NCI-H526 (cell line): ENCODE measurements around the gene EGFR.
"Not testable (repeated sequence)": the region's sequence is repeated elsewhere in the genome, so short reads cannot be mapped to it uniquely, and the experiment has no call there.

Source experiments
- DNase-seq, 2 experiments: peaks; one replicate each; lab custom pipeline; 2025; lab: John Stamatoyannopoulos, UW

The EGFR gene

DNA sequence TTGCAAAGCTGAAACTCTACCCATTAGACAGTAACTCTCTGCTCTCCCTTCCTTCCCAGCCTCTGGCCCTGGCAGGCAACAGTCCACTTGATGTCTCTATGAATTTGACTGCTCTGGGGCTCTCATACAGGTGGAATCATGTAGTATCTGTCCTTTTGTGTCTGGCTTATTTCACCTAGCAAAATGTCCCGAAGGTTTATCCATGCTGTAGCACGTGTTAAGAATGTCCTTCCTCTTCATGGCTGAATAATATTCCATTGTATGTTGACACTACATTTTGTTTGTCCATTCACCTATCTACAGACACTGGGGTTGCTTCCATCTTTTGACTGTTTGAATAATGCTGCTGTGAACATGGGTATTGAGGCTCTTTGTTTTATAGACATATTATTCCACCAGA lies 128.9 kb downstream of the EGFR start:
- no peak for DNase-seq

DNA sequence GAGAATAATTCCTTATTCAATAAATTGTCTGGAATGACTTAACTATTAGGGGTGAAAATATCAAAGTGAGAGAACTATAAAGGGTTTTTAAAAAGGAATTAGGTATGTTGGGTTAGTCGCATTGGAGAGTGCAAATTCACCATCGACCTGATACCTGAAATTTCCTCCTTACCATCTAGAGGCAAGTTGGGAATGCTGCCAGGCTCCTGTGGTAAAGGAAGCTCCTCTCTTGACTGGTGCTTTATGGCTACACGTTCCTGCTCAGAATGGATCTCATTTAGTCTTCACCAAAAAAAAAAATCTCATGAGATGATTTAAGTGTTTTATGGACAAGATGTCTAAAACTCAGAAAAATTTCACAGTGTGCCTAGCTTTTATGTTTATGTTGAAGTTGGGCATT lies 129.8 kb downstream of the EGFR start:
- no peak for DNase-seq

DNA sequence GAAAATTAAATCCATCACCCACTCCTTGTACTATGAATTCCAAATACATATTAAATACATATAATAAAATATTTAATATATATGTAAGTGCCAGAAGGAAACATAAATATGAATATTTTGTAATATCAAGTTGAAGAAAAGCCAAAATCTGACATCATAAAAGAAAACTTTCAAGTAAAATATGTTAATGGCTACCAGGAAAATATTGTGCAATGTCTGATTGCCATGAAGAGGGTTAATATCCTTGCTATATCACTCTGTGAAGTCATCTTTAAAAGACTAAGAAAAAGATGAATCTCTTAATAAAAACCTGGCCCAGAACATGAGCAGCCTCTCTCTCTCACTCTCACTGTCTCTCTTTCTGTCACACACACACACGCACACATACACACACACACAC lies 130.2 kb downstream of the EGFR start:
- DNase-seq: no peak

DNA sequence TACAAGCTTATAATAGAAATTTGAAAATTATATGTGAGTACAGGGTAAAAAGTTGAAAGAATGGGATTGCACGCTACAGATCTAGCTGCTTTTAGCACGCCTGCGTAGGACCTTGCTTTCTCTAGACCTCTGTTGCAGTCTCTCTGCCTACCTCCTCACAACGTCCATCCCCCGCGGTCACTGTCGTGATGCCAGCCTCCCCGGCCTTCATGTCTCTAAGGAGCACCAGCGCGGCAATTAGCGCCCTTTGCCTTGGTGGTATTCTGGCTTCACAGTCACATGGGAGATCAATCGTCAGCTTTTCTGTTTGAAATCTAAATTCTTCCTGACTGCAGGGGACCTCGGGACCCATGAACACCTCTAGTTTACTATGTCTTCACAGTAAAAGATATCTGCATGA lies 131.3 kb downstream of the EGFR start:
- no peak for DNase-seq

DNA sequence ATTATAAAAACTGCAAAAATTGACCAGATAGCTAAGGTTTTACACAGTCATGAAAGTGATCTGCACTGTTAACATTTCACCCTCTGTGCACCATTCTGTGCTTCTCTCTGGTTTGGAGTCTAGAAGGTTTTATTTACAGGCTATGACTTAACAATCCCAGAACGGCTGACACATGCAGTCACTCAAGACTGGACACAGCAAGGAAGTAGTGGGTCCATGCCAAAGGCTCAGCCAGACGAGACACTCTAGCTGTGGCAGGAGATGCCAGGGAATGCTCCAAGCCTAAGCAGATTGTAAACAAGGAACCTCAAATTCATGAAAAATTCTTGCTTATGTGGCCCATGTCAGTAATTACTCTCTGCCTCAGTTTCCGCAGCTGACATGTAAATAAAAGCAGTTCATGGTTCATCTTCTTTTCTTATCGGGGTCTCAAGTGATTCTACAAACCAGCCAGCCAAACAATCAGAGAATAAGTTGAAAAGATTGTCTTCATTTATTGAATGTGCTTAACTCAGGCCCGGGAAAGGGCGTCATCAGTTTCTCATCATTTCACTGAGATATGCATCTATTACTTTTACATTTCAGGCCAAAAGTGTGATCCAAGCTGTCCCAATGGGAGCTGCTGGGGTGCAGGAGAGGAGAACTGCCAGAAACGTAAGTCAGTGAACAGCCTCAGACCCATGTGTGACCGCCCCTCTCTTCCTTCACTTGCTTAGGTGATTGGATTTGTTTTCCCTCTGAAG lies 132.1 kb downstream of the EGFR start:
- no peak for DNase-seq

DNA sequence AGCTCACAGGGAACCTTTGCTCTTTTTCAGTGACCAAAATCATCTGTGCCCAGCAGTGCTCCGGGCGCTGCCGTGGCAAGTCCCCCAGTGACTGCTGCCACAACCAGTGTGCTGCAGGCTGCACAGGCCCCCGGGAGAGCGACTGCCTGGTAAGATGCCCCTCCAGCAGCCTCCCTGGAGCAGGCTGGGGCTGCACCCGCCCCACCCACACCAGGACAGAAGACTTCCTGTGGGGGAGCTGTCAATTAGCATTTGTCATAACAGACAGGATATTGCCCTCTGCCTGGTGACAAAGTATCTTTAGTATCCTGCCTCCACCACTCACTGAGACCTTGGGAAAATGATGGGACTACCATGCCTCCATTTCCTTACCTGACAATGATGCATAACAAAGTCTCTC lies 133.7 kb downstream of the EGFR start:
- no peak for DNase-seq

DNA sequence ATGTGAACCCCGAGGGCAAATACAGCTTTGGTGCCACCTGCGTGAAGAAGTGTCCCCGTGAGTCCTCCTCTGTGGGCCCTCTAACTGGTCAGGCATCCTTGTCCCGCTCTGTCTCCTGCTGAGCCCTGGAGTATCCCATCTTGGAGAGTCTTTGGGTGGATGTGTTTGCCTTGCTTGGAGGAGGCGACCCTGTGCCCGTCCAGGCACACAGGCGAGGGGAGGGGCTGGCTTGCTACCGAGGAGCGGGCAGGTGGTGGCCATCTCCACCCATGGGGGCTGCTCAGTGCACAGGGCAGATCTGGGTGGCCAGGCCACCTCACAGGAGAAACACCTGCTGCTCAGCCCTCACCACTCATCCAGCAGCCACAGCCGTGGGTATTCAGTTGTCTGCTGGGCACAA lies 135.3 kb downstream of the EGFR start:
- DNase-seq: no peak

DNA sequence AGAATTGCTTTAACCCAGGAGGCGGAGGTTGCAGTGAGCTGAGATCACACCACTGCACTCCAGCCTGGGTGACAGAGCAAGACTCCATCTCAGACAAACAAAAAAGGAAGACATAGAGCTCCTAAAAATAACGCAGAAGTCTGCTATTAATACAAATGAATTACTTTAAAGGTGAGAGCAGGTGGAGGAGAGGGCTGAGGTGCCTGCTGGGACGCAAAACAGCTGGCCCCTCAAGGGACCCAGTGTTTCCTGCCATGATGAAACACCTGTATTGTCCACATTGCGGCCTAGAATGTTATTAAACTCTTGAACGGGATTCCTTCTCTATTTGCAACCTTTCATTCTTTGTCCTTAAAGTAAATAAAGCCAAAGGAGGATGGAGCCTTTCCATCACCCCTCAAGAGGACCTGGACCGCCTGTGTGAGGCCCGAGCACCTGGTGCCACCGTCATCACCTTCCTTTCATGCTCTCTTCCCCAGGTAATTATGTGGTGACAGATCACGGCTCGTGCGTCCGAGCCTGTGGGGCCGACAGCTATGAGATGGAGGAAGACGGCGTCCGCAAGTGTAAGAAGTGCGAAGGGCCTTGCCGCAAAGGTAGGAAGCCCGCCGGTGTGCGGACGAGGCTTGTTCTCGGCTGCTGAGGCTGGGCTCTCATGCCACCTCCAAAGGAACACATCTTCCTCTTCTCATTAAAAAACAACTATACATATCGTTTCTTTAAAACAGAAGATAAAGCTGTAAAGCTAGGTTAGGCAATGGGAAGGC lies 136.7 kb downstream of the EGFR start:
- no peak for DNase-seq

DNA sequence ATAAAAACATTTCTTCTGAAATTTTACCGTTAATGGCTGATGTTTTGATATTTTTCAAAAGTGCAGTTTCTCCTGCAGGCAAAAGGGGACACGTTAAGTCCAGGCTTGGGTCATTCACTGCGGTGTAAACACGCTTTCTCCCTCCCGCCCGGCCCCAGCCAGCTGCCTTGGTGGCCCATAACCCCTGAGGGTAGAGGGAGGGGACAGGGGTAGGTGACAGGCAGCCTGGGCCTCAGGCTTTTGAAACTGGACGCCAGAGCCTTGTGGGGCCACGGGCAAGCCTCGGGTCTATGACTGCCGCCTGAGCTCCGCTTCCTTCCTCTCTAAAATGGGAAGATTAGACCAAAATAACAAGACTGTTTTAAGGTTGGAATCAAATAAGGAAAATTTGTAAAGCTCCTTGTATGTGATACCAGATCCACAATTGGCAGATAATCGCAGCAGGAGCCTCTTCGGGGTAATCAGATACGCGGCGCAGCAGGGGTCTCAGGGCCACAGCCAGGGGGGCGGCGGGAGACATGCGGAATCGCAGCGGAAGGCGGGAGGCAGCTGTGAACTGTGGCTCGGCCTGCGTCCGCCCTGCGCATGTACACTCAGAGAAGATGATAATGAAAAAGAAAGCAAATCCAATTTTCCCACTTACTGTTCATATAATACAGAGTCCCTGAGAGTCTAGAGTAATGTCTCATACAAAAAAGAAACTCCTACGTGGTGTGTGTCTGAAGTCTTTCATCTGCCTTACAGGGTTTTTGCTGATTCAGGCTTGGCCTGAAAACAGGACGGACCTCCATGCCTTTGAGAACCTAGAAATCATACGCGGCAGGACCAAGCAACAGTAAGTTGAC lies 138.3 kb downstream of the EGFR start:
- no peak for DNase-seq

DNA sequence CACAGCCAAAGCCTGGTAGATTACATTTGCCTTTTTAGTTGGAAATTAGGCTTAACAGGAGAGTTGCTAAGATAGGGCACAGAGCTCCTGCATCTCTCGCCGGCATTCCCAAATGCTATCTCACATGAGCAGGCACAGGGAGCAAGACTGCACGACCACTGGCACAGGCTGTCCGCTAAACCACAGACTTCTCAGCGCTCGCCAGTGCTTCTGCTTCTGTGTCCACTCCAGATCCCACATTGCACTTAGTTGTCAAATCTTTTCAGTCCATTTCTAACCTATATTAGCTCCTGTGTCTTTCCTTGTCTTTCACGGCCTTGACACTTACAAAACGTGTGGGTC lies 138.9 kb downstream of the EGFR start:
- no peak for DNase-seq

DNA sequence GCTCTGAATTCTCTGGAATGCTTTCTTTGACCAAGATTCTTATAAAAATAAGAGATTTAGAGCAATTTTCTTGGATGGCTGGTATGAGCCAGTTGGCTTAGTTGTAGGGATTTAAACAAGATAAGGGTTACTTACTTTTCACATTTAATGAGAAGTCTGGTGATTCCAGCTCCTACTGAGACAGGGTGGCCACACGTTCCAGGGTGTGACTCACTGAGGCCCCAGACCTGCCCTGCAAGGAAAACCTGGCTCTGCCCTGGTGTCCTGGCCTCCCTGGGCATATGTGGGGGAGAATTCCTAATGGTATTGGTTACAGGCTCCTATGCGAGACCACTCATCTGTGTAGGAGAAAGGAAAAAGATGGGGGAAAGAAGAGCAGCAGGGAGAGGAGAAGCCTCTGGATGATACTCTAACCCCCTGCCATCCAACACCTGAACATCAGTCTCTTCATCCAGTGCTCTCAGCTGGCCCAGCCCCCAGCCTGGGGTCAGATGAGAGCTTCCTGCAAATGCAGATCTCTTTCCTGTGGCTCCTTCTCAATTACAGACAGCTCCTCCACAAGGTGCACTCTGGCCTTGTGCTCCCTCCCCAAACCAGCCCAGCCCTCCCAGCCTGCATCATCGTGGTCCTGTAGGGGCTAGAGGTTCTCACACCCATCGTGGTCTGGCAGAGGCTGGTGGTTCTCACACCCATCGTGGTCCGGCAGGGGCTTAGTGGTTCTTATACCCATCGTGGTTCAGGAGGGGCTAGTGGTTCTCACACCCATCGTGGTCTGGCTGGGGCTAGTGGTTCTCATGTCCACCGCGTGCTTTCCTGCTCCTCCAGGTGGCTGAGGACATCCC lies 139.9 kb downstream of the EGFR start:
- DNase-seq: no peak

DNA sequence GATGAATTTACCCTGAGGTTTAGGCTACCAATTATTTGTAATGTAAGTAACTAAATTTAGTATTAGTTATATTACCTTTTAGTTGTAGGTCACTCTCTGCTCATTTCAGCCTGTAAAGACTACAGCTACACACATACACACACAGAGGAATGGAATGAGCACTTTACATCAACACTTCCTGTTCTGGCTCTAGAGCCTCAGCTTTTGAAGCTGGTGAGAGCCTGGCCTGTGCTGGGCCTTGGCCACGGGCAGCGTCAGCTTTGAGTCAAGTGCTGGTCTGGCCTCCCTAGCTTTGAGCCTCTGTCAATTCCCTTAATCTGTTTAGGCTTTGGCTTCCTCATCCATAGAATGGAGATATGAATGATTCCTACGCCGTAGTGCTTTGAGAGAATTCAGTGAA lies 141.7 kb downstream of the EGFR start:
- no peak for DNase-seq

DNA sequence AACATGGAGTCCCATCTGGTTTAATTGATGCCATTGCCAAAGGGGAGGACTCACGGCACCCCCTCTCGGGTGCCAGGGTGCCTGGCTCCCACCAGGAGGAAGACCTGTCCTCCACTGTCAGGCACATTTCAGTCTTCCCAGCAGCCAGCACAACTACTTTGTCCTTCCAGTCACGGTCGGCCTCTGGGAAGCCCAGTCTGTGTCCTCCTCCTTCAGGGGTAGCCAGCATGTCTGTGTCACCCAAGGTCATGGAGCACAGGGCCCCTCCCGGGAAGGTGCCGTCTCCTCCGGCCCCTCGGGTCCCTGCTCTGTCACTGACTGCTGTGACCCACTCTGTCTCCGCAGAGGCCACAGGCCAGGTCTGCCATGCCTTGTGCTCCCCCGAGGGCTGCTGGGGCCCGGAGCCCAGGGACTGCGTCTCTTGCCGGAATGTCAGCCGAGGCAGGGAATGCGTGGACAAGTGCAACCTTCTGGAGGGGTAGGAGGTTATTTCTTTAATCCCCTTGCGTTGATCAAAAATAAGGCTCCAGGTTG lies 142.4 kb downstream of the EGFR start:
- no peak for DNase-seq

DNA sequence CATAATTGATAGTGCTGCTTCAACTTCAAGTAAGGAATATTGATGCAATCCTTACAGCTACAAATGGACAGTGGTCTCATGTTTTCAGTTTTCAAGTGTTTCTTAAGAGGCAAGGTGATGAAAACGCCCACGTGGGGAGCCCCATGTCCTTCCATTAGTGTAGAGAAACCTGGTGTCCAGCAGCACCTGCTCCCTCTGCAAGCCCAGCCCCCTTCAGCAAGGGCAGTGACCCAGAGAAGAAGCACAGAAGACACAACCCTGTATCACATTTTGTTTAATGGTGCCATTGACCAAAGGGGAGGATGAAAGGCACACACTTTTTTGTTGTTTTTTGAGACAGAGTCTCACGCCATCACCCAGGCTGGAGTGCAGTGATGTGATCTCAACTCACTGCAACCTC lies 143.7 kb downstream of the EGFR start:
- no peak for DNase-seq

DNA sequence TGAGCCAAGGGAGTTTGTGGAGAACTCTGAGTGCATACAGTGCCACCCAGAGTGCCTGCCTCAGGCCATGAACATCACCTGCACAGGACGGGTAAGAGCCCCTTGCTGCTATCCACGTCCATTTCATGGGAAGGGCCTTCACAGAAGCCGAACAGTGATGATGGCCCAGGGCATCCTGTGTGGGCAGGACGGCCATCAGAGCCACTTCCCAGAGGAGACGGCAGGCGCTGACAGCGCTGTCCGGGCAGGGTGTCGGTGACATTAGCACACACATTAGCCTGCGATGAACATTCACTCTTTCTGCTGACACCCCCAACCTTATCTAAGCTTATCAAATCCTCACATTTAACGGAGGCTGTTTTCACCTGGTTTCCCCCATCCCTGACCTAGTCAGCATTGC lies 144.9 kb downstream of the EGFR start:
- no peak for DNase-seq

DNA sequence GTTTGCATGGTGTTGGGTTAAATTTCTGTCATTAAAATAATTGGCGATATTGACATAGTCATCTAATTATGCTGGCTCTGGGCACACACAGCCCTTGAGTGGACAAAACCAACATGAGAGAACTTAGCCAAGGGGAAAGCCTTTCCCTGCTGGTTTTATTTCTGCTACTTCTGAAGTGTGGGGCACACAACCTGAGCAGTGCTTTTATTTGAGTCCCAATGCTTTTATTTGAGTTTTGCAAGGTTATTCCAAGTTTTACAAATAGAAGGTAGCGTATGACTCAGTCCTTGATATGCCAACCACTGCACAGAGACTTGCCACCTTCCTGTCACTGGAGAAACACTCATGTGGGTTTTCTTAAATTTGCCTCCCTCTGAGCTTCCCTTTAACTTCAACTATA lies 145.7 kb downstream of the EGFR start:
- no peak for DNase-seq

DNA sequence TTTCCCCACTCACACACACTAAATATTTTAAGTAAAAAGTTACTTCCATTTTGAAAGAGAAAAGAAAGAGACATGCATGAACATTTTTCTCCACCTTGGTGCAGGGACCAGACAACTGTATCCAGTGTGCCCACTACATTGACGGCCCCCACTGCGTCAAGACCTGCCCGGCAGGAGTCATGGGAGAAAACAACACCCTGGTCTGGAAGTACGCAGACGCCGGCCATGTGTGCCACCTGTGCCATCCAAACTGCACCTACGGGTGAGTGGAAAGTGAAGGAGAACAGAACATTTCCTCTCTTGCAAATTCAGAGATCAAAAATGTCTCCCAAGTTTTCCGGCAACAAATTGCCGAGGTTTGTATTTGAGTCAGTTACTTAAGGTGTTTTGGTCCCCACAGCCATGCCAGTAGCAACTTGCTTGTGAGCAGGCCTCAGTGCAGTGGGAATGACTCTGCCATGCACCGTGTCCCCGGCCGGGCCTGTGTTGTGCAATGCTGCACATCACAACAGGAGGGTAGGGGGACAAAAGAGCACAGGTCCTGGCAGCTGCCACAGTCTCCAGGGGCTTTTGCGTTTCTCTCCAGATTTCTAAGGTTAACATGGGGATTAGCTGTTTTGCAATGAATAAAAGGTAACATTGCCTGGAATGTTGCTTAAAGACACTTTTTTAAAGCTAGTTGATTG lies 146.5 kb downstream of the EGFR start:
- DNase-seq: no peak

DNA sequence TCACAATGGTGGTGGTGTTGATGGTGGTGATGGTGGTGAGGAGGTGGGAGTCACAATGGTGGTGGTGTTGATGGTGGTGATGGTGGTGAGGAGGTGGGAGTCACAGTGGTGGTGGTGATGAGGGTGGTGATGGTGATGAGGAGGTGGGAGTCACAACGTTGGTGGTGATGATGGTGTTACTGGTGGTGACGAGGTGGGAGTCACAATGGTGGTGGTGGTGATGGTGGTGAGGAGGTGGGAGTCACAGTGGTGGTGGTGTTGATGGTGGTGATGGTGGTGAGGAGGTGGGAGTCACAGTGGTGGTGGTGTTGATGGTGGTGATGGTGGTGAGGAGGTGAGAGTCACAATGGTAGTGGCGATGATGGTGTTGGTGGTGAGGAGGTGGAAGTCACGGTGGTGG lies 148.5 kb downstream of the EGFR start:
- not testable (repeated sequence) for DNase-seq

DNA sequence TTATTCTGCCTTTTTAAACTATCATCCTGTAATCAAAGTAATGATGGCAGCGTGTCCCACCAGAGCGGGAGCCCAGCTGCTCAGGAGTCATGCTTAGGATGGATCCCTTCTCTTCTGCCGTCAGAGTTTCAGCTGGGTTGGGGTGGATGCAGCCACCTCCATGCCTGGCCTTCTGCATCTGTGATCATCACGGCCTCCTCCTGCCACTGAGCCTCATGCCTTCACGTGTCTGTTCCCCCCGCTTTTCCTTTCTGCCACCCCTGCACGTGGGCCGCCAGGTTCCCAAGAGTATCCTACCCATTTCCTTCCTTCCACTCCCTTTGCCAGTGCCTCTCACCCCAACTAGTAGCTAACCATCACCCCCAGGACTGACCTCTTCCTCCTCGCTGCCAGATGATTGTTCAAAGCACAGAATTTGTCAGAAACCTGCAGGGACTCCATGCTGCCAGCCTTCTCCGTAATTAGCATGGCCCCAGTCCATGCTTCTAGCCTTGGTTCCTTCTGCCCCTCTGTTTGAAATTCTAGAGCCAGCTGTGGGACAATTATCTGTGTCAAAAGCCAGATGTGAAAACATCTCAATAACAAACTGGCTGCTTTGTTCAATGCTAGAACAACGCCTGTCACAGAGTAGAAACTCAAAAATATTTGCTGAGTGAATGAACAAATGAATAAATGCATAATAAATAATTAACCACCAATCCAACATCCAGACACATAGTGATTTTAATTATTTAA lies 151.7 kb downstream of the EGFR start:
- DNase-seq: no peak

DNA sequence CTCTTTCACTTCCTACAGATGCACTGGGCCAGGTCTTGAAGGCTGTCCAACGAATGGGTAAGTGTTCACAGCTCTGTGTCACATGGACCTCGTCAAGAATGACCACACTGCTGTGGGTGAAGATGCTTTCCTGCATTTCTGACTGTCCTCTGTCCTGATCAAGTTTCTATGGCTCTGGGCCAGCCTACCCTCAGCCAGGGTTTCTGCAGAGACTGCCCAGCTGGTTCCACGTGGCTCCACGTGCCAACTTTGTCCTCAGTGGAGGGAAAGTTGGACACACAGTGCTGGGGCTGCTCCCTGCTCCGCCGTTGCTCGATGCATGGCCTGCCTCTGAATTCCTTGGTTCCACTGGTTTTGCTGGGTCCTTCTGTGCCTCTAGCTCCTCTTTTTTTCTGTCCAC lies 152.3 kb downstream of the EGFR start:
- no peak for DNase-seq

DNA sequence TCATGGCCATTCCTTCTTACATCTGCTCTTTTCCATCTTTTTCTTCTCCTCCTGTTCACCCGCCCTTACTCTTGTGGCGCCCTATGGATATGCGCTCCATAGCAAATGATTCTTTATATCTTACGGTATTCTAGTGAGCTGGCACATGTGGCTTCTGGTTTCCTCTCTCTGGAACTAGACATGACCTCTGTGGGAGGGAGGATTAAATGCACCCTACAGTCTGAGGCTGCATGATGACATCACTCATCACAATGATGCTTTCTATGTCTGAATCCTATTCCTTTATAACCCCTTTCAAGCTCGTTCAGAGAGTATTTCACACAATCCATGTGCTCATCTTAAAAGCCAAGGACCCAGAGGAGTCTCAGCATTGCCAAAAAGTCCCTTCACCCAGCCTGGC lies 153.3 kb downstream of the EGFR start:
- no peak for DNase-seq
